Measurements from ENCODE around the gene RTN4RL2.

RTN4RL2 gene

DNA sequence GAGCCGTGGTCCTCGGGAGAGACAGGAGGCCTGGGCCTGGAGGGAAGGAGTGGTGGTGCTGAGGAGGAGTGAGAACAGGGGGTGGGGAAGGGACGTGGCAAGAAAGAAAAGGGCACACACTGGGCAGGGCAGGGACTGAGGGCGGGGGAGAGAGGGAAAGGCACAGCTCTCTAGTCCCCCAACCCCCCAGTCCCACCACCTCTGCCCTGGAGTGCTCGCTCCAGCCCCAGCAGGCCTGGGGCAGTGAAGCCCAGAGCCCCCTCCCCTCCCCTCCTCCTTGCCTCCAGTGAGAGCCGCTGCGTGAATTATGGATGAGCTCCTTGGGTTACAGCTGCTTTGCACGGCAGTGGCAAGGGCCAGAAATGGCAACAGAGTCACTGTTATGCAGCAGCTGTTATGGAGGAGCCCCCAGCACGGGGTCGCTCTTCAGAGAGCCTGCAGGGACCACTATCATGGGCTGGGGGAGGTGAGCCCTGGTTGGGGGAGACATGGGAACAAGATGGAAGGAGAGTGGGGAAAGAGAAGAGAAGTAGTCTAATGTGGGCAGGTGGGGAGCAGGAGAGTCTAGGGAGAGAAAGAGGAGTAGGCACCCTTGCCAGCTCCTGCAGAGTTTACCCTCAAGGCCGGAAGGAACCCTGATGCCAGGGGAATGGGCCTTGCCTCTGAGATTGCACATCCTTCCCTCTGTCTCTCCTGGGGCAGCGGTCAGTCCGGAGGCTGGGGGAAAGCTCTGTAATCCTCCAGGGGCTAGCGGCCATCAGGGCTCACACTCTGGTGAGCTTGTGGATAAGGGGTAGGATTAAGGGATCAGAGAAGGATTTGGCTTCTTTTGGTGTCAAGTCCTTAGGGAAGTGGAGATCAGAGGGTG, 3.6 kb downstream of the RTN4RL2 start:
- DNase-seq = no peak

DNA sequence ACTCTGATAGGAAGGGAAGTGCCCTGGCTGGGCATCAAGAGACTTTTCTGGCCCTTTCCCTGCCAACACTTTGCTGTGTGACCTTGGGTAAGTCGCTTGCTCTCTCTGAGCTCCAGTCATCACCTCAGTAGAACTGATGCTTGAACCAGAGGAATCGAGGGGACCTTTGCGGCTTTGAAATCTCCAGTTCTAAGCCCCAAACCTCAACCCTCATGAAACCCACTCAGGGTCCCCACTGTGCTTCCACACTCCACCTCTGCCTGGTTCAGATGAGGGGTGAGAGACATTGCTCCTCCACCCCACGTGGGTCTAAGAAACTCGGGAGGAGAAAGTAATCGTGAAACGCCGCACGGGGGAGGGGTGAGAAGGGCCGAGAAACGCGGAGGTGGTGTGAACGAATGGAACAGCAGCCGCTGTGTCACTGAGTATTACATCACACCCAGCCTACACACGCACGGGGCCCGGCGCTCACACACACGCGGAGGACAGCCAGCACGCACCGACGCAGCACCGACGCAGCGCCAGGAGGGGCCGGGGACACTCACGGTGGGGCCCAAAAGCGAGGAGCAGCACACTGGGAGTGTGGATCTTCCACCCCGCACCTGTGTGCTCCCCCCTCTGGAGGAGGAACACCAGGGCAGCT, 4.3 kb downstream of the RTN4RL2 start:
- no peak for DNase-seq

DNA sequence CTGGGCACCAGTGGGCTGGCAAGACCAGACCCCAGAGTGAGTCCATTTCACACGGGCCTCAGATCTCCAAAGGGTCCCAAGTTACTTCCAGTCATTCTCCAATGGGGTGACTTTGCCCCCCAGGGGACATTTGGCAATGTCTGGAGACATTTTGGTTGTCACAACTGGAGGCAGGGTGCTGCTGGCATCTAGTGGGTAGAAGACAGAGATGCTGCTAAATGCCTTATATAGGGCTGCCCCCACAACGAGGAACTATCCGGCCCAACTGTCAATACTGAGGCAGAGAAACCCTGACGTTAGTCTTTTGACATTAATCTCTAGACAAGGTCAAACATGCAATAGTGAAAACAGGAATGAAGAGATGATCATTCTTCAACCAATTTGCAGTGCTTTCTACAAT, 6.4 kb downstream of the RTN4RL2 start:
- no peak for DNase-seq

DNA sequence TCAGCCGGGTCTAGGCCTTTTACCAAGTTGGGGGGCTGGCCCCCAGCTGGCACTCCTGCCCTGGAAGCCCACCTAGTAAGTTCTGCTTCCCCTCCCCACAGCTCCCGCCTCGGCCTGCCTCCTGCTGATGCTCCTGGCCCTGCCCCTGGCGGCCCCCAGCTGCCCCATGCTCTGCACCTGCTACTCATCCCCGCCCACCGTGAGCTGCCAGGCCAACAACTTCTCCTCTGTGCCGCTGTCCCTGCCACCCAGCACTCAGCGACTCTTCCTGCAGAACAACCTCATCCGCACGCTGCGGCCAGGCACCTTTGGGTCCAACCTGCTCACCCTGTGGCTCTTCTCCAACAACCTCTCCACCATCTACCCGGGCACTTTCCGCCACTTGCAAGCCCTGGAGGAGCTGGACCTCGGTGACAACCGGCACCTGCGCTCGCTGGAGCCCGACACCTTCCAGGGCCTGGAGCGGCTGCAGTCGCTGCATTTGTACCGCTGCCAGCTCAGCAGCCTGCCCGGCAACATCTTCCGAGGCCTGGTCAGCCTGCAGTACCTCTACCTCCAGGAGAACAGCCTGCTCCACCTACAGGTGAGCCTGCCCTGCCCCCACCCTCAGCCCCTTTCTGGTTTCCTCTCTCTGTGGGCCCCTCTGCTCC, 7.3 kb downstream of the RTN4RL2 start:
- DNase-seq = no peak

DNA sequence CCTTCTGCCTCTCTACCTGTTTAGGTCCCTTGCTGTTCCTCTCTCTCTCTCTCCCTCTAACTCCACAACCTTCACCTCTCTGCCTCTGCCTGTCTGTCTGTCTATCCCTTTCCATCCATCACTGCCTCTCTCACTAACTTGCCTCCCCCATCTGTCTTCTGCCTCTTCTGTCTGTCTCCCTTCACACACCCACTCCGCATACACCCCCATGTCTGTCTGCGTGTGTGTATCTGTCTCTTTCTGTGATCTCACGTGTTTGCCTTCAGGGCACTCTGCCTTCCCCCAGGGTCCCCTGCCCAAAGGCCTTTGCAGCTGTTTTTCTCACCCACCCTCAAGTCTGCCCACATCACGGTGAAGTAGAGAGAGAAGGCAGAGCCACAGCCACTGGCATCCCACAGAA, 7.9 kb downstream of the RTN4RL2 start:
- no peak for DNase-seq

DNA sequence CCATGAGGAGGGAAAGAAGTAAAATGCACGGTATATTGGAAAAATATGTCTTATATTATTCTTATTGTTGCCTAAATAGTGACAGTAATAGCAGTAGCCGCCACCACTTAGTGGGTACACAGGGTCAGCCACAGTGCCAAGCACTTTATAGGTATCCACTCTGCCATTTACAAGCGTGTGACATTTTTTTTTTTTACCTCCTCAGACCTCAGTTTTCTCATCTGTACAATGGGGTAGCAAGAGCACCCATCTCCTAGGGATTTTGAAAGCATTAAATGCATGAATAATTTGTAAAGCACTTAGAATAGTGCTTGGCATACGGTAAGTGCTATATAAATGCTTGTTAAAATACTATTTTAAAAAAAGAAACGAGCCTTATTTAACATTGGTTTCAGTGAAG, 8.9 kb downstream of the RTN4RL2 start:
- no peak for DNase-seq

DNA sequence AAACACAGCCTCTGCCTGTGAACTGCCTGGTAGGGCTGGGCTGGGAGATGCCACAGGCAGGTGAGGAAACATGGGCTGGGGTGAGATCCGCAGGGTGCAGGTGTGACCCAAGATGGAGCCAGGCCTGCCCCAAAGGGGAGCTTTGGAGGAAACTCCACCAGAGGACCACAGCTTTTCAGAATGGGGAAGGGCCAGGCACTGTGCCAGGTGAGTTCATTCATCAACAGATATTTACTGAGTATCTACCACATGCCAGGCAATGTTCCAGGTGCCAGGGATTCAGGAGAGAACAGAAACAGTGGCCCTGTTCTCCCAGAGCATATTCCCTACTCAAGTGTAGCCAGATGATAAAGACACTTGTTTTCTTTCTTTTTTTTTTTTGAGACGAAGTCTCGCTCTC, 11.2 kb downstream of the RTN4RL2 start:
- no peak for DNase-seq

DNA sequence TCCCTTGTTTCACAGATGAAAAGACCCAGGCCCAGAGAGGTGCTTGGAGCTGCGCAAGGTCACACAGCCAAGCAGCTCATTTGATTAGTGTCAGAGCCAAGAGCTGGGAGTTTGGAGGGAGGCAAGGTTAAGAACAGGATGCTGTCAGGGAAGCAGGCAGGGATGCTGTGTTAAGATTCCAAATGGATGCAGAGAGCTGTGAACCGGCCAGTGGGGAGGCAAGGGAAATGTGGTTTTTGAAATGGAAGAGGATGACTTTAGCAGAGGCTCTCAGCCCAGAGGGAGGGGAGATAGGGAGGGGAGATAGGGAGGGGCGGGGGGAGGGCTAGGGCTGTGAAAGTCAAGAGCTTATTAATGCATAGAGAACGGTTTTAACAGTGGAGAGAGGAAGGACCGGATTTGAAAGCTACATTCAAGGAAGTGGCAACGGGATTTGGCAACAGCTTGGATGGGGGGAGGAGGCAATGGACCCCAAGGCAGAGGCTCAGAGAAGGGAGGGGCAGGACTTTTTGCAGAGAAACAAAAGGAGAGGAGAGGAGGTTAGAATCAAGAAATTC, 13.0 kb downstream of the RTN4RL2 start:
- no peak for DNase-seq

DNA sequence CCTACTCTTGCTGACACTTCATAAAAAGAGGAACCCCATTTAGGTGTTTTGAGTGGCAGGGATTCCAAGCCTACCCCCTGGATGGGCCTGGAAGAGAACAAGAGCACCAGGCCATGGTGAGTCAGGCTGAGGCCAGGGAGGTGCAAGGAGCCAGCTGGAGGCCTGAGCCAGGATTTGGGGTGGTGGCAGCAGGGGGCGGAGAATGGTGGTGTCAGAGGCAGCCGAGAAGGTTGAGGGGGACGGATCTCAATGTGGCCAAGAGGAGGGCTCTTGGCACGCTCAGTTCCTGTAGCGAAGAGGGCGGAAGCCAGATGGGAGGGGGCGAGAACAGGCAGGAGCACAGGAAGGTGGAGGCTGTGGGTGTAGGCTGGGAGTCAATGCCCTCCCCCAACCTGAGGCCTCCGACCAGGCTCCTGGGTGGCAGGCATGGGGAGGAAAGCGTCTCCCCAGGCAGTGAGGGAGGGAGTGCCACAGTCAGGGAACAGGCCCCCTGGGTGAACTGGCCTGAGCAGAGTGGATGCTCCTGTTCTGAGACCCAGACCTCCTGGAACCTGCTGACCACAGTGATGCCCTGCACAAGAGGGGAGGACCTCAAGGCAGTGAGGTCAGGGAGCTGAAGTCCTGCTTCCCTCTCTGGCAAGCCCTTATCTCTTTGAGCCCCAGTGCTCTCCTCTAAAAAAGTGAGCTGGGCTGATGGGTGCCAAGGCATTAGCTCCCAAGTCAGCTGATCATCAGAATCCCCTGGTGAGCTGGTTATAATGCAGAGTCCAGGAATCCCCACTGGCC, 13.9 kb downstream of the RTN4RL2 start:
- DNase-seq = no peak

DNA sequence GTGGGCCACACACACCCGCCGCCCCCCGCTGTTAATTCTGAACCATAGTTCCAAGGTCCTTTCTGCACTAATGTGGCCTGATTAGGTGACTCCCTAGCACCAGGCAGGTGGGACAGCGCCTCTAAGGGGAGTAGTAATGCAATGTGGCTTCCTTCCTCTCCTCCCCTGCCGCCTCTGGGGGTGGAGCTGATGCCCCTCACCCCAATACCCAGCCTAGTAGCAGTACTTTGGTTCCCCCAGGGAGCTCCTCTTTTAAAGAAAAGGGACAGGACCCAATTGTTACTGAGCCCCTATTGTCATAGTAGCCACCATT, 14.4 kb downstream of the RTN4RL2 start:
- DNase-seq = no peak

DNA sequence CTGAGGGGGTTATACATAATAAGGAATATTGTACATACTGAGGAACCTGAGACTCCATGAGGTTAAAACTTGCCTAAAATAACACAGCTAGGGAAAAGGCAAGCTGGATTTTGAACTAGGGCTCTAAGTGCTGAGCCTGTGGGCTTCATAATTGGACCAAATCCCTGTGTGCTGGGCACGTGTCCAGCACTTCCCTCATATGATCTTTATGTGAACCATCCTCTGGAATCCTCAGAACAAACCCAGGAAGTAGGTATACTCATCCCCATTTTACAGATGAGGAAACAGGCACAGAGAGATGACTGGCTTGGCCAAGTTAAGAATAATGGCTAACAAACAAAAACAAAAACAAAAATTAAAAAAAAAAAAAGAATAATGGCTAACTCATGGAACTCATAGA, 14.9 kb downstream of the RTN4RL2 start:
- DNase-seq = no peak

DNA sequence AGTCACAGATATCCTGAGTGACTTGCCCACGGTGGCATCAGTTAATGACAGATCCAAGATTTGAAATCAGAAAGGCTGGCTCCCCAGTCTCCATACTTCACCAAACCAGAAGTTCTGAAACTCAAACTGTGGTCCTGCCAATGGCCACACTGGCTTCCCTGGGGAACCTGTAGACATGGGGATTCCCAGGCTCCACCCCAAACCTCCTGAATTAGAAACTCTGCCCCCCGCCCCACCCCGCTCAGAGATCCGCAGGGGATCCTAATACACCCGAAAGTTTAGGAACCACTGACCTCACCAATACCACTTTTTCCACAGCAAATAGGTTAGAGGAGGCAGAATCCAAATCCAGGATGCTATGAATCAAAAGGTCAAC, 15.3 kb downstream of the RTN4RL2 start:
- no peak for DNase-seq

DNA sequence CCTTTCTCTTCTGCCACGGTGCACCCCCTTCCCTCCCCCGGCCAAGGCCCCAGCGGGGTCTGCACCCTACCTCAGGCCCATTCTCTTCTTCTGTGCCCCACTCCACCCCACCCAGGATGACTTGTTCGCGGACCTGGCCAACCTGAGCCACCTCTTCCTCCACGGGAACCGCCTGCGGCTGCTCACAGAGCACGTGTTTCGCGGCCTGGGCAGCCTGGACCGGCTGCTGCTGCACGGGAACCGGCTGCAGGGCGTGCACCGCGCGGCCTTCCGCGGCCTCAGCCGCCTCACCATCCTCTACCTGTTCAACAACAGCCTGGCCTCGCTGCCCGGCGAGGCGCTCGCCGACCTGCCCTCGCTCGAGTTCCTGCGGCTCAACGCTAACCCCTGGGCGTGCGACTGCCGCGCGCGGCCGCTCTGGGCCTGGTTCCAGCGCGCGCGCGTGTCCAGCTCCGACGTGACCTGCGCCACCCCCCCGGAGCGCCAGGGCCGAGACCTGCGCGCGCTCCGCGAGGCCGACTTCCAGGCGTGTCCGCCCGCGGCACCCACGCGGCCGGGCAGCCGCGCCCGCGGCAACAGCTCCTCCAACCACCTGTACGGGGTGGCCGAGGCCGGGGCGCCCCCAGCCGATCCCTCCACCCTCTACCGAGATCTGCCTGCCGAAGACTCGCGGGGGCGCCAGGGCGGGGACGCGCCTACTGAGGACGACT, 15.9 kb downstream of the RTN4RL2 start:
- no peak for DNase-seq

DNA sequence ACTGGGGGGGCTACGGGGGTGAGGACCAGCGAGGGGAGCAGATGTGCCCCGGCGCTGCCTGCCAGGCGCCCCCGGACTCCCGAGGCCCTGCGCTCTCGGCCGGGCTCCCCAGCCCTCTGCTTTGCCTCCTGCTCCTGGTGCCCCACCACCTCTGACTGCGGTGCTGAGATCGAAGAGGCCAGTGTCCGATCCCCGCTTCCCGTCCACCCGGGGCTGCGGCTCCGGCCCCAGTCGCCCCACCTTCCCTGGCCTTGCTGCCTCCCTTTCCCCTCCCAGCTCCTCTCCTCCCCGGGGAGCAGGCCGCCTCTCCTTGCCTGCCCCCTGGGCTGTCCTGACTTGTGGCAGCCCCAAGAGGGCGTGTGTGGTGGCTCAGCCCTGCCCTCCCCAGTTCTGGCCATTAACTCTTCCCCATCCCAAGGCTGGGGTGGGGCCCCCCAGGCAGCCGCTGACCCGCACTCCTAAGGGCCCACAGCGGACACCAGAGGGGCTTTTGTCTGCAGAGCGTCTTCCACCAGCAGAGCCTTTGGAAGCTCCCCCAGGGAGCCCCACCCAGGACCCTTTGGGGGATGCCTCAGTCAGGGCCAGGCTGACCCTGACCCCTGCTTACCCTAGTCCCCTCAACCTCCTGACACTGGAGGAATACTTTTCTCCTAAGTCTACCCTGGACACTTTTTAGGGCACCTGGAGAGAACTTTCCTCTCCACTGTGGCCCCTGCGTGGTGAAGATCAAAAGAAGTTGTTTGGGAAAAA, 16.6 kb downstream of the RTN4RL2 start:
- DNase-seq = no peak

DNA sequence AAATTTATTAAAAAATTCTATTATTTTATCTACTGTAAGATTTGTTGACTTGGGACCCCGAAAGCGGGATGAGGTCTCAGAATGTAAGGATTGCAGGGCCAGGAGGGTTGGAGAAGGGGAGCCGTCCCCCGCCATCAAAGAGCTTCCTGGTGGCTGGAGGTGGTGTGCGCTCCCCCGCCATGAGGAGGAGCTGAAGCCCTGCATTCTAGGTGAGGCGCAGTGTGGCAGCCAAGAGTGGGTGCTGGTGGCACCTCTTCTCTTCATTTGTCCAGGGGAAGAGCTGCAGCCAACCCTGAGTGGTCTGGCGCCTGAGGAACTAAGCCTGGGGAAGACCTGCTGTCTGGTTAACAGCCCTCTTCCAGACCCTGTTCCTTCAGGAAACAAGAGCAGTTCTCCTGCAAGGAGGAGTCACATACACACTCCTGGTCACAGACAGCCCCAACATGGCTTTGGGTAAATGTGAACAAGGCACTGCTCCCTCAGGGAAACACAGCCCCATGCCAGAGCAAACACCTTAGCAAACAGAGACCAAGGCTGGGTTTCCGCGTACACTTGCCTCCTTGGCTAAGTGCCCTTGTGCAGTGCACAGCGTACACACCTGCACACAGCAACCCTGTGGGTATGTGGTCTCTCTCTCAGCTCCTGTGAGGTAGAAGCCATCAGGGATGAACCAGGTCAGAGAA, 17.3 kb downstream of the RTN4RL2 start:
- no peak for DNase-seq

DNA sequence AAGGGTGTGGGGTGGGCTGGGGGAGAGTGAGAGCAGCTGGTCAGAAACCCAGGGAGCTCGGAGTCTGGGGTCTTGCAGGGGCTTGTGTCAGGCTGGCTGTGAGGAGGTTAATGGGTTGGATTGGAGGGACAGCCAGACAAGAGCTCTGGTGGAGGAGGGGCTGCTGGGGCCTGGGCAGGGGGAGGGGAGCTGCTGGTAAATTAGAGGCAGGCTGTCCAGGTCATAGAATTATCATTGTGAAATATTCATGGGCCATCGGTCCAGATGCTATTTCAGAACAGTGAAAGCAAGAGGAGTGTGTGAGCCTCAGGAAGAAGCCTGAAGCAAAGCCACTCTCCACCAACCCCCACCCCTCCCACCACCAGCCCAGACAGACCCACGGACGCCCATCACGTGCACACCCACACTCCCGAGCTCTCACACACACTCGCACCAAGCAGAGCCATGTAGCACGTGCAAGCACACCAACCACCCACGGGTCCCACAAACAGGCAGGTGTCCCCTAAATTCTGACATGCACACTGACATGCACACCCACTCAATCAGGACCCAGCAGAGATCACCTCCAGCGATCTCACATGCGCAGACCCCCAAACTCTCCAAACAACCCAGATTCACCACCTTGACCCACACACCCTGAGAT, 18.8 kb downstream of the RTN4RL2 start:
- no peak for DNase-seq

DNA sequence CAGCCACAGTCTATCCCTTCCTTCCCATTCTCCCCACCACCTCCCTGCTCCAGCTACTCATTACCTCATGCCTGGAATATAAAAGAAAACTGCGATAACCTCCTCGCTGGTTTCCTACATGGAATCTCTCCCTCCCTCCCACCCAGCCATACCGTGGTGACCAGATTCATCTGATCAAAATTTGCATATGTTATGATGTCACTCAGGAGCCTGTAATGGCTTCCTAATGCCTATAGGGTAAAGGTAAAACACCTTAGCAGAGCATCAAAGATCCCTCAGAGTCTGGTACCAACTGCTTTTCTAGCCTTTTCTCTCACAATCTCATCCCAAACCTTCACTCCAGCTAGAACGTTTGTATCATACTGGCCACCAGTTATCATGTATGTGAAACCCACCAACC, 19.6 kb downstream of the RTN4RL2 start:
- DNase-seq = no peak

DNA sequence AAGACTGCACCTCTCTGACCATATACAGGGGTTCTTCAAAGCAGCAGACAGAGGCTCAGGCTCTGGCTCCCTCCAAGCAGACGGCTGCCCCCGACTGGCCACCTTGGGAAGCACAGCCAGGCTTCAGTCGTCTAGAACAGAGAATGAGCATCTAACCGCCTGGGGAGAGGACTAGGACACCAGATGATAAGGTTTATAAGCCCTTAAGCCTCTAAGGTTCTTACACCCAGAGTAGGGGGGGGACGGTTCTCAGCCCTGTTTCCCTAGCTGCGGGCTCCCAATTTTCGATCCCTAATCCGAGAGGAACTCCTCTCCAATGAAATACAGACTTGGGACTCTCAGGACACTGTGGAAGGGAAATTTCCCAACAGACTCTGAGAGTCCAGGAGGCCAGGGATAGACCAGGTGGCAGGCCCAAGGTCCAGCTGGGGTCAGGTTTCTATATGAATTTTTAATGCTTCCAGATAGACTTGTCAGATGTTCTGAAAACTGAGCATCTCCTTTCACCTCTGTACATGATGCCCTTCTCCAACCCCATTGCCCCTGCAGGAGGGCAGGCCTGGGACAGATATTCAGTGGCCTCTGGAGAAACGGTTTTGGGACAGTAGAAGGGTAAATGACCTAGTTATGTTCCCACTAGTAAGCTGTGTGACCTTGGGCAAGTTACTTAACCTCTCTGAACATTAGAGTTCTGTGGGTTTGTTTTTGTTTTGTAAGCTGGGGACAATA, 20.2 kb downstream of the RTN4RL2 start:
- DNase-seq = peak; percentile 32

DNA sequence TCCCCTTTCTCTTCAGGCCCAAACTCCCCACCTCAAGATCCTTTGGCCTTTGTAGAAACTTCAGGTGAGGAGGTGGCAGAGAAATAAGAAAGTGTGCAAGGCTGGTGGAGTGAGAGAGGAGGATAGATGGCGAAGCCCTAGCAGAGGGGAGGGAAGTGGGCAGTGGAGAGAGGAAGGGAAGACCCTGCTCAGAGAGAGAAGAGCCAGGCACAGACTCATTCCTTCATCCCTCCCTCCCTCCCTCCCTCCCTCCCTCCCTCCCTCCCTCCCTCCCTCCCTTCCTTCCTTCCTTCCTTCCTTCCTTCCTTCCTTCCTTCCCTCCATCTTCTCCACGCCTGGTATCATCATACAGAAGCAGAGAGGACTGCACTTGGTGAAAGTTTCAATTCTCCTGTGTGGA, 21.0 kb downstream of the RTN4RL2 start:
- no peak for DNase-seq
